GM19043 (cell line): ENCODE results near the gene TGM1.

Experiments used
- ATAC-seq: cut with Tn5 transposase; IDR thresholded peaks from one replicate; pipeline ENCODE4 v1.9.1; 2021; ENCODE audit warnings: low read depth; ENCODE audit not compliant: unreplicated experiment

The TGM1 gene

DNA sequence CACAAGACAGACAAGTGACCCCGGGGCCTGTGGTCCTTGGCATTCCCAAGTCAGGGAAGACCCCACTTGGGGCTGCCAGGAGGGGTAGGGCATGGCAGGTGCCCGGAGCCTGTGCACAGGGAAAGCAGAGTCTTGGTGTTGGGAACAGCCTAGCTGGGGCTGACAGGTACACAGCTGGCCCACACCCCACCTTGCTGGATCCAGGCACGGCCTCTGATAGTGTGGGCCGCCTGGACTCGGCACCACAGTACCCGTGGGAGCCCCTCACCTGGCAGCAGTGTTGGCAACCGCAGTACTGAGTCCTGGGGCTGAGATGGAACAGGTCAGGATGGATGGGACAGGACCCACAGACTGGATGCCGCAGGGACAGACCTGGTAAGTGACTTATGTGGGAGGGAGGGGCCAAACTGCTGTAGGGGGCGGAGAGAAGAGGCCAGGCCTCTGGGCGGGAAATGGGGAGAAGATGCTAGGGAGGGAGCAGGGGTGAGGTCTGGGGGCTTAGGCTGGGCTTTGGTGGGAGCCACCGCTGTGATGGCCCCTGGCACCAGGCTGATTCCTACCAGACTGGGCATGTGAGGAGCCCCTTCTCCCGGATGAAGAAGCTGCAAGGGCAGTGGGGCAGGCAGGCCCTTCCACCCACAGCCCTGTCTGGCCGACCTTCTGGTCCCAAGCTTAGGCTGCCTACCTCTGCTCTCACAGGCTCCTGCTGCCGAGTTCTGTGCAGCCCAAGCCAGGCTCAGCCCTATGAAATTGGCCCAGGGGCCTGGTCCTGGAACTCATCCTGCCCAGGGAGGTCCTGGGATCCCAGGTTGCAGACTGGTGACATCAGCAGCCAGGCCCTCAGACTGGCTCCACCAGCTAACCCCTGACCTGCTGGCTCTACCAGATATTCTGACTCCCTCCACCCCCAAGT lies at the start of gene TGM1:
TSS of gene TGM1 (minus strand) at position 357 of the 913 bp plus-strand sequence. CDS start 825 bp downstream, outside the sequence.
- no peak for ATAC-seq

DNA sequence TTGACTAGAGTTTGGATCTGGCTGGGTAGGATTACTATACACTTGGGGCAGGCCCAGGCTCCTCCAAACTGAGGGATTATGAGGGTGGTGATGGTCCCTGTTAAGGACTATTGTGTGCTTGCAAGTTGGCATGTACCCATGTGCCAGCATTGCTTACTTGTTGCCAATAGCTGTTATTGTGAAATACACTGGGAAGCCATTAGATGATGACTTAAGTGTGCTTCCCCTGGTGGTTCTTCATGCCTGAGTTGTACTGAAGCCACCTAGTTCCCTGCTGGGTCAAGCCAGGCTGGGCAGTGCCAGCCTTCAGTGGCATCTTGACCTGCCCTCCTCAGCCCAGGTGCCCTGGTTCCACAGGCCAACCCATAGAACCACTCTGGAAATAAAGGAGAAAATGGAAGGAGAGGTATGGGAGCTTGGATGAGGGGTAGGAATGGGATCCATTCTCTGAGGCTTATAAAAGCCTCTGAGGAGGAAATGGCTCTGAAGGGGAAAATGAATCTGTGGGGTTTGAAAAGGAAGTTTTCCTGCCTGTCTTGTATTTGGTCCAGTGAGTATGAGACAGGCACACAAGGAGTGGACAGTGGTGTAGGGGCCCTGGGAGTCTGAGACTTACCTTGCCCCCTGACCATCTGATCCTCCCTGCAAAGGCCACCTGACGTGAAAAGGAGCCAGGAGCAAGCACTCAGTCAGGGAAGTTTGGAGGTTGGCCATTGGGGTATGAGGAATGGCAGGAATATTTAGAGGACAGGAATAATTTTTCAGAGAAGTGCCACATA lies 49.0 kb upstream of the TGM1 start:
- no peak for ATAC-seq

DNA sequence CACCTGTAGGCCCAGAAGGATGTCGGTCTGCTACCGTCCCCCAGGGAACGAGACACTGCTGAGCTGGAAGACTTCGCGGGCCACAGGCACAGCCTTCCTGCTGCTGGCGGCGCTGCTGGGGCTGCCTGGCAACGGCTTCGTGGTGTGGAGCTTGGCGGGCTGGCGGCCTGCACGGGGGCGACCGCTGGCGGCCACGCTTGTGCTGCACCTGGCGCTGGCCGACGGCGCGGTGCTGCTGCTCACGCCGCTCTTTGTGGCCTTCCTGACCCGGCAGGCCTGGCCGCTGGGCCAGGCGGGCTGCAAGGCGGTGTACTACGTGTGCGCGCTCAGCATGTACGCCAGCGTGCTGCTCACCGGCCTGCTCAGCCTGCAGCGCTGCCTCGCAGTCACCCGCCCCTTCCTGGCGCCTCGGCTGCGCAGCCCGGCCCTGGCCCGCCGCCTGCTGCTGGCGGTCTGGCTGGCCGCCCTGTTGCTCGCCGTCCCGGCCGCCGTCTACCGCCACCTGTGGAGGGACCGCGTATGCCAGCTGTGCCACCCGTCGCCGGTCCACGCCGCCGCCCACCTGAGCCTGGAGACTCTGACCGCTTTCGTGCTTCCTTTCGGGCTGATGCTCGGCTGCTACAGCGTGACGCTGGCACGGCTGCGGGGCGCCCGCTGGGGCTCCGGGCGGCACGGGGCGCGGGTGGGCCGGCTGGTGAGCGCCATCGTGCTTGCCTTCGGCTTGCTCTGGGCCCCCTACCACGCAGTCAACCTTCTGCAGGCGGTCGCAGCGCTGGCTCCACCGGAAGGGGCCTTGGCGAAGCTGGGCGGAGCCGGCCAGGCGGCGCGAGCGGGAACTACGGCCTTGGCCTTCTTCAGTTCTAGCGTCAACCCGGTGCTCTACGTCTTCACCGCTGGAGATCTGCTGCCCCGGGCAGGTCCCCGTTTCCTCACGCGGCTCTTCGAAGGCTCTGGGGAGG lies 47.9 kb upstream of the TGM1 start, which contains the start of gene LTB4R:
TSS of gene LTB4R (plus strand) at position 857 of the 959 bp plus-strand sequence. CDS start 4,150 bp downstream, outside the sequence.
- peak; percentile 64 for ATAC-seq

DNA sequence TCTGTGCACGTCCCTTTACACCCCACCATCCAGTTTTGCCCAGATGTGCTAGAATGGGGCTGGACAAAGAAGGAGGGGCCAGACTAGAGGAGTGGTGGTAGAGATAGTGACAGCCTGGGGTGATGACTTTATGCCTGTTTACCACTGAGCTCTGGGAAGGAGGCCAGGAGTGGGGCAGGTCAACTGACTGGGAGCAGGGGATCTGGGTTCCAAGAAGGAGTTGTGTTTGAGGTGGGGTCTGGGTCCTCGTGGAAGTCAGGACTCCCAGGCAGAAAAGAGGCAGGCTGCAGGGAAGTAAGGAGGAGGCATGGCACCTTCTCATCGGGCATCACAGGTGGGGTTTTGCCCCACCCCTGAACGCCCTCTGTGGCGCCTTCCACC lies 47.3 kb upstream of the TGM1 start:
- ATAC-seq, result no peak

DNA sequence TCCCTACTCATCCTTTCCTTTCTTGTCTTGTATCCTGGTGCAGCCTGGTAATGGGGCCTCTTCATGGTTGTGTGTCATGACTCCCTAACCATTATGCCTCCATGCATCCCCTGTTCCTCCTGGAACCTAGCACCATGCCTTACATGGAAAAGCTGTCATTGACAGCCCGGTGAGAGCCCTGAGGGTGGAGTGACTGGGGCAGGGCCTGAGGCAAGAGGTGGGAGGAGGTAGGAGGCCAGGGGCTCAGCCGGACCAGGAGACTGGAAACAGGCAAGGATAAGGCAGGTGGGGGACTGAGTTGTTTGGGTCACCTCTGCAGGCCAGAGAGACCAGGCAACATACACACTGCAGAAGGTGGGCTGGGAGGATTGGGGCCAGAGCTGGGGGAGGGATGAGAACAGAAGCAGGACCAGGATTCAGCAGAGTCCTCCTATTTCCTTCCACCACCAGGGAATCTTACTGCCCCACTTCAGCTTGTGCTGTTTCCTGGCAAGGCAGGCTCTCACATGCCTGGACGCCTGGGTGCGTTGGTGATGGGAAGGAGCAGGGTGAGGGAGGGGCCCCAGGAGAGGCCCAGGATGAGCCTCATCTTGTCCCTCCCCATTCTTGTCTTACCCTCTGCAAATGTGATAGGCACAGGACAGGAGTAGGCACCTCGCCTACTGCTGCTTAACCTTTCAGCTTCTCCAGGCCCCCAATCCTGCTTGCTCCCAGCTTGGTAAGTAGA lies 46.7 kb upstream of the TGM1 start, which contains the start of gene LTB4R2:
TSS of gene LTB4R2 (plus strand) at position 603 of the 727 bp plus-strand sequence. CDS start 525 bp downstream, outside the sequence.
- no peak for ATAC-seq

DNA sequence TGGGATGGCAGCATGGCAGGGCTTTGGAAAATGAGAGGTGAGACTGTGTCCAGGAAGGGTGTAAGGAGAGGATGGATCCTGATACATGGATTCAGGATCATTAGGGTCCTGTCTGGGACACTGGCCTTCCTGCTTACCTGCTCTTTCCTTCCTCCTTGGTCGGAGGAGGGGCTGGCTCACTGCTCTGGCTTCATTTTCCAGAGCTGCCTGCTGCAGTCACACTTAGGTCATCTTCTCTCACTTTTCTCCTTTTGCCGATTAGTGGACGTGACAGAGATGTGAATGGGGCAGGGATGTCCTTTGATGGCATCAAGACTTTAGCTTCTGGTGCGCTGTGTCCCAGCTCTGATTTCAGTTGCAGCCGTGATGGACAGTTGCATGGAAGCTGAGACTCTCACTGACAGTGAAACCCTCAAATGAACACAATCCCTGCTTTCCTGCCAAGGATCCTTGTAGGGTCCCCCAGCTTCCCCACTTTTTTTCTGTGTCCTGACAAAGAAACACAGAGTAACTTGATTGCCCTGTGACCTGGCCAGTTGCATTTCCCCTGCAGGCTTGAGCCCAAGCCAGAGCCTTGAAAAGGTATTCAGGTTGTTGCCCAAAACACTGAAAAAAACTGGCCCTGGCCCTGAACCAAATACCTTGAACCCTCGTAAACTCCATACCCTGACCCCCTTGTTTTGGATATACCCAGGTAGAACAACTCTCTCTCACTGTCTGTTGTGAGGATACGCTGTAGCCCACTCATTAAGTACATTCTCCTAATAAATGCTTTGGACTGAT lies 45.6 kb upstream of the TGM1 start:
- ATAC-seq, result no peak

DNA sequence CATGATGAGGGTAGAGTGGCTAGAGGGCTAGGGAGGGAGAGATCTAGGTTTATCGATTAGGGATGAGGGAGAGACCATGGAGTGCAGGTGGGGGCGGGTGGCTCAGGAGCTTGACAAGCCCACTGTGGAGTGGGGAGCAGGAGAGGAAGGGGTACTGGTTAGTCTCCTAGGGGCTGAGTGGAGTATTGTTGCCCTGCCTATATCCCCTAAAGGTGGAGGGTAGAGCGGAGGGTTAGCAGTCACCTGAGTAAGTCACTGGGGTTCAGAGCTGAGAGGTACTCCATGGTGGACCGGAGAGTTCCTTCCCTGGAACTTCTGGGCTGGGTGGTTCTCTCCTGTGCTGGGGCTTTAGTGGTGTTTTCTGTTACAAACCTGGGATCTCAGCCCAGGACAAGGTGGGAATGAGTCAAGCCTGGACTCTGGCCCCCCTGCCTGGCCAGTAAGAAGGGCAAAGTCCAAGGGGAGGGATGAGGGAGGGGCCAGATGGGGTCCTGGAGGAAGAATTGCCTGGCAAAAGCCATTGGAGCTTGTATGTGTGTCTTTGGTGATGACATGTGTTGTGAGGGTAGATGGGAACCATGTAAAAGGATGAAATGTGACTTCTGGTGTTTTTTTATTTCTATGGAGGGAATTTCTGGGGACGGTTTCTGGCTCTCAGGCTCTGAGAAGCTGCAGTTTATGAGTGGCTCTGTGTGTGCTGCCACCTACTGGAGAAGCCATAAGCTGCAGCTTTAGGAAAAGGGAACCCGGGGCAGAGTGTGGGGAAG lies 44.8 kb upstream of the TGM1 start, which contains the start of gene CIDEB:
TSS of gene CIDEB (minus strand) at position 403 of the 767 bp plus-strand sequence. CDS start at position 284, 119 bp downstream.
- ATAC-seq, result no peak

DNA sequence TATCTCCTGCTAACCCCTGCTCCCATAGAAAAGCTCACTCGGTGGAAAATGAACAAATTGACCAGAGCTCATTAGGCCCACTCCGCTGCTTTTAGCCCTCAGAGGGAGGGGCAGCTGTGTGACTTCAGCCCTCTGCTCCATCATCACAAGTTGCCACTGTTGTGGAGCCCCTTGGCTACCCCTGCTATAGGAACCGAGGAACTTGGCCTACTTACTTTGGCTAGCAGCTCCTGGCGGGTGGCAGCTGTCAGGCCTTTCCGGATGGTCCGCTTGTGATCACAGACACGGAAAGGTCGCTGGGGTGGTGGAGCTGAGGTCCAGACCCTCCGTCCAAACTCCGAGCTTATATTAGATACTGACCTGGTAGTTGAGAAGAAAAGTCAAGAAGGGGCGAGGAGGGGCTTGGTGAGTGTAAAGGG lies 44.2 kb upstream of the TGM1 start:
- no peak for ATAC-seq

DNA sequence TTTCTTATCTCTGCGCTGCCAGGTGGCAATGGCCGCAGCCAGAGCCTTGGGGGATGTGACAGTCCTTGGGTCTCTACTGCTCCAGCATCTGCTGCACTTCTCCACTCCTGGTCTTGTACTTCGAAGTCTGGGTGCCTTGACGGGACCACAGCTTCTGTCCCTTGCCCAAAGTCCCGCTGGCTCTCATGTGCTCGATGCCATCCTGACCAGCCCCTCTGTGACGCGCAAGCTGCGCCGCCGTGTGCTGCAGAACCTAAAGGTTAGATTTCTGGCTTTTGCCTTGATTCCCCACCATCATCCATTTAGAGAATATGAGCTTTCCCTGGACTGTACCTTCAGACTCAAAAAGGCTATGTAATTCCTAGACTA lies 41.0 kb upstream of the TGM1 start:
- ATAC-seq, result no peak

DNA sequence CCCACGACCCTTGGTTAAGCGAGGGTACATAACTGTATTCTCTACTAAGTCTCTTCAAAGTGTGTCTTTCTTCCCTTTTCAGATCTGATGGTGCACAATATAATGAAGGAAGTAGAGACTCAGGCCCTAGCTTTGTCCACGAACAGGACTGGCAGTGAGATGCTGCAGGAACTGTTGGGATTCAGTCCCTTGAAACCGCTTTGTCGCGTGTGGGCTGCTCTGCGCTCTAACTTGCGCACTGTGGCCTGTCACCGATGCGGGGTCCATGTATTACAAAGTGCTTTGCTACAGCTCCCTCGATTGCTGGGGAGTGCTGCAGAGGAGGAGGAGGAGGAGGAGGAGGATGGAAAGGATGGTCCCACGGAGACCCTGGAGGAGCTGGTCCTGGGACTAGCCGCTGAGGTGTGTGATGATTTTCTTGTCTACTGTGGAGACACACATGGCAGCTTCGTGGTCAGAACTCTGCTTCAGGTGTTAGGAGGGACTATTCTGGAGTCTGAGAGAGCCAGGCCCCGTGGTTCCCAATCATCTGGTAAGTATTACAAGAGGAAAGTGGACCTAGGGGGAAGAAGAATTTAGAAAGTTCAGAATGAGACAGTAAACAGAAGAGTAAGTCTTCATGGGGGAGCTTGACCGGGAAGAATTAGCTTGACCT lies 37.5 kb upstream of the TGM1 start:
- no peak for ATAC-seq

DNA sequence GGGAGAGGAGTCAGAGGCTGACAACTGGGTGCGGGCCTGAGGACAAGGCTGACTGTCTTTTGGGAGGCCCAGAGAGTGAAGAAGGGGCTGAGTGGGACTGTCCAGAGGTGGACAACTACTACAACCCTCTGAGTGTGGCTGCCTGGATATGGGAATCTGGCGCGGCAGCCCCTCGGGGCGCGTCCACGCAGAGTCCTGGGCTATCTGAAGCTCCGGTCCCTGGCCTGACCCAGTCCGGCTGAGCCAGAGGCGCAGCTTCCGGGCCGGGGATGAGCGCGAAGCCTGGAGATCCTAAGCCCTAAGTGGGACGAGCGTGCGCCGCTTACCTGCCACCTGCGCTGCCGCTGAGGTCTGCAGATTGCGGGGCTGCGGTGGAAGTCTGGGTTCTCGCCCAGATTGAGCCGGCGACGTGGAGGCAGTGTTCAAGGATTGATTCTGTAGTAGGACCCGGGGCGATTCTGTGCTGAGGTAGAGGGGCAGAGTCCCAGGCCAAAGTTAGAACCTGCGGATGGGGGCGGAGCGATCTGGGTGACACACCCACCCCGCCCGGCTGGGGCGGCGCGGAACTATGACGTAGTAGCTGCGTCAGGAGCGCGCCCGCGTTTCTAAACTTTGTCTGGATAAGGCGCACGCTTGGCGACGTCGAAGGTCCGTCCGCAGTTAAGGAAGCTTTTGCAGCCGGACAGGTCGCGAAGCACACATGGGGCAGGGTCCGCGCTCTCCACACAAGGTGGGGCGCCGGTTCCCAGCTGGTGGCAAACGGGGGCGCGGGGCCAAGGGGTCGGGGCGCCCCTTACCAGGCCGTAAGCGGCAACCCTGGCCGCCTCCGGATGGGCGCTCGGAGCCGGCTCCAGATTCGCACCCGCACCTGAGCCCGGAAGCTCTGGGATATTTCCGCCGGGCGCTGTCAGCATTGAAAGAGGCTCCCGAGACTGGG lies 36.5 kb upstream of the TGM1 start, which contains the start of the genes DHRS1 and NOP9:
TSS of gene DHRS1 (minus strand) at position 526 of the 937 bp plus-strand sequence. CDS start 674 bp downstream, outside the sequence.
TSS of gene NOP9 (plus strand) at position 596 of the 937 bp plus-strand sequence. CDS start at position 701, 105 bp downstream.
- peak; percentile 54 for ATAC-seq

DNA sequence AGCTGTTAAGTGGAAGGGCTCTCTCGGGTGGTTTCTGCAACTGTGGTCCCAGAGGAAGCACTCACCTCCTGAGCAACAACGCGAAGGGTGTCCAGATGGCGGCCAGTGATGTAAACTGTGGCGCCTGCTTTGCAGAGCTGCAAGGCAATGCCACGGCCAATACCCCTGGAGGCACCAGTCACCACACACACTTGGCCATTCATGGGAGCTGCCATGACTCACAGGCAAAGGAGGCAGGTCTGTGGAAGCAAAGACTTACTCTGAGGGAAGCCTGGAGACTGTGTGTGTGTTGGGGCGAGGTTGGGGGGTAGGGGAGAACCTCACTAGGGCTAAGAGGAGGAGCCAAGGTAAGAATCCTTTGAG lies 35.9 kb upstream of the TGM1 start:
- no peak for ATAC-seq

DNA sequence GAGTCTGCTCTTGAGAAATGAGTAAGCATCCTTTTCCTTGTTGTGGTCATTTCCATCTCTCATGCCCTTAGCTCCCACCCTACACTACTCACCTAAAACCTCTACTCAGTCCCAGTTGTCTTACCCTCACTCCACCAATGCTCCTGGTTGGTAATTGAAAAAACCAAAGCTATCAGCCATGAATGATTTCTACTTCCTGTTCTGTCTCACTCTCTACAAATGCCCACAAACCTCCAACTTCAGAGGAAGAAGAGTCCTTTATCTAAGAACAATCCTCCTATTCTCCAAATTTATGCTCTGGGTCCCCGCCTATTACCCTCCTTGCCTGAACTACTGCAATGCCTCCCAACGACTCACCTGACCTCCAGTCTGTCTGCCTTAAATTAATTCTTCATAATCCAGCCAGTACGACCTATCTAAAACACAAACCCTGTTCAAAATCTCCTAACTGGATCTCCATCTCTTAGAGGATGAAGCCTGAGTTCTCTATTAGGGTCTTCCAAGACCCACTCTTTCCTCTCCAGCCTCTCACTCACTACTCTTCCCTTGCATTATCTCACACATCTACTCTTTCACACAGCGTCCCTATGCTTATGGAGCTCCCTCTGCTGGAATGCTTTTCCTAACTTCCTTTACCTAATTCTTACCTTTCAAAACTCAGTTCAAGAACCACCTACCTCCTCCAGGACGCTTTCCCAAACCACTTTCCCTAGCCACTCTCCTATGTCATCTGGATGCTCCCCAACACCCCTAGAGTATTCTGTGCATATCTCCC lies 34.4 kb upstream of the TGM1 start:
- ATAC-seq, result peak; percentile 21

DNA sequence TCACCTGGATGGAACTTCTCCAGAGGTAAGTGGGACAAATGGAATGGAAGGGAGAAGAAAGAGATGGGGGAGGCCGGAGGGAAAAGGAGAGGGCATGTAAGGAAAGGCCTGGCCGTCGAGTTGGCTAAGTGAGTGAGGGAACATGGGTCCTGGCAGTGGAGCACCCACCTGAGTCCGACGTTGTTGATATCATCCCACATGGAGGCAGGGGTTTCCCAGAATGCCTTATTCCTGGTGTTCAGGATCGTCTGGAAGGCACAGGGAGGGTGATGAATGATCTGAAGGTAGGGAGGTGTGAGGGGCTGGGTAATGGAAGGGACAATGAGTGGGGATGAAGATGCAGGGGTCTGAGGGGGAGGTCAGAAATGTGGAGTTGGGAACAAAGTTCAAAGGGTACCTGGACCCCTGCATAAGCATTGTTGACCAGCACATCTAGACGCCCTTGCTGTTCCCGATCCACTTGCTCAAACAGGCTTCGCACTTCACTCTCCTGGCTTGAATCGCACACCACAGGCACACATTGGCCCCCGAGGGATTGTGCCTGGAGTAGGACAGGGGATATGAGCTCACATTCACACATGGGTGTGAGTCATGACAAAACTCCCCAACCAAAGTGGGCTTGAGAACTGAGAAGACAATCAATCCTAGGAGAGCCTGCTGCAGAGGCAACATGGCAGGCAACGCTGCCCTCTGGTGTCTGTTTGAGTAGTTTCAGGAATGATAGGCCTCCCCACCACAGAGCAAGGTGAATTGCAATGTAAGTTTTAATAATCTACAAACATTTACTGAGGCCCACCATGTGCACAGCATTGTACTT lies 33.6 kb upstream of the TGM1 start:
- peak; percentile 47 for ATAC-seq

DNA sequence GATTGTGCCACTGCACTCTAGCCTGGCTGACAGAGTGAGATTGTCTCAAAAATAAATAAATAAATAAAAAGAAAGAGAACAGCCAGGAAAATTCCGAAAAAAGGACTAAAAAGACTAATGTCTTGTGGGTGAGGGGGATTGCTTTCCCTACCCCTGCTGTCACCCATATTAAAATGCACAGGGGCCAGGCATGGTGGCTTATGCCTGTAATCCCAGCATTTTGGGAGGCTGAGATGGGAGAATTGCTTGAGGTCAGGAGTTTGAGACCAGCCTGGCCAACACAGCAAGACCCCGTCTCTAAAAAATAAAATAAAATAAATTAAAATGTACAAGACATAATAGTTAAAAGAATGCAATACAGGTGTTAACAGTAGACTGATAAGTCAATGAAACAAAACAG lies 30.5 kb upstream of the TGM1 start:
- ATAC-seq, result no peak
